ENCODE measurements around the gene GTF3C1. TPM values are rescaled to one million over a fixed set of nuclear protein-coding genes. Genes with fewer than 3 reads are reported as not detected.

GTF3C1 gene
- total RNA-seq, 1 donor from 2014 or later: 106 TPM

GRCh38 chr16:27464626-27465482 lies 84.9 kb downstream of the GTF3C1 start:
- H3K4me1 Mint-ChIP-seq (ENCODE audit: low read depth, unreplicated experiment): no peaks in the 10 kb centered on the region

GRCh38 chr16:27463741-27464591 lies 85.7 kb downstream of the GTF3C1 start:
- peaks cover 3% of the 10 kb centered on the region for H3K9me3 Mint-ChIP-seq (ENCODE audit: unreplicated experiment)
- H3K4me3 Mint-ChIP-seq (ENCODE audit: unreplicated experiment): no peak overlapping the region
- no peaks in the 10 kb centered on the region for H3K4me1 Mint-ChIP-seq (ENCODE audit: low read depth, unreplicated experiment)
- H3K36me3 Mint-ChIP-seq (ENCODE audit: unreplicated experiment): peaks cover 6% of the 10 kb centered on the region
- DNase-seq: no peak
- H3K27me3 Mint-ChIP-seq (ENCODE audit: unreplicated experiment): no peaks in the 10 kb centered on the region
- TF ChIP-seq CTCF (IDR thresholded peaks at IDR 0.05; ENCODE audit: partially characterized antibody, unreplicated experiment): no peak
- no peak overlapping the region for H3K27ac Mint-ChIP-seq (ENCODE audit: unreplicated experiment)

More at GRCh38 chr16:27464626-27465482, 84.9 kb downstream of the GTF3C1 start:
- DNase-seq: no peak
- Mint-ChIP-seq H3K4me3 (ENCODE audit: unreplicated experiment) (no peak overlapping the region), H3K9me3 (ENCODE audit: unreplicated experiment) (peaks cover 3% of the 10 kb centered on the region), H3K27me3 (ENCODE audit: unreplicated experiment) (no peaks in the 10 kb centered on the region), H3K27ac (ENCODE audit: unreplicated experiment) (no peak overlapping the region), H3K36me3 (ENCODE audit: unreplicated experiment) (peaks cover 6% of the 10 kb centered on the region)
- TF ChIP-seq CTCF (IDR thresholded peaks at IDR 0.05; ENCODE audit: partially characterized antibody, unreplicated experiment): no peak

GRCh38 chr16:27462846-27463682 lies 86.6 kb downstream of the GTF3C1 start:
- Mint-ChIP-seq H3K4me1 (ENCODE audit: low read depth, unreplicated experiment) (no peaks in the 10 kb centered on the region), H3K9me3 (ENCODE audit: unreplicated experiment) (peaks cover 3% of the 10 kb centered on the region), H3K36me3 (ENCODE audit: unreplicated experiment) (peaks cover 5% of the 10 kb centered on the region), H3K27me3 (ENCODE audit: unreplicated experiment) (no peaks in the 10 kb centered on the region), H3K4me3 (ENCODE audit: unreplicated experiment) (no peak overlapping the region), H3K27ac (ENCODE audit: unreplicated experiment) (no peak overlapping the region)
- TF ChIP-seq CTCF (IDR thresholded peaks at IDR 0.05; ENCODE audit: partially characterized antibody, unreplicated experiment): no peak
- no peak for DNase-seq

DNA sequence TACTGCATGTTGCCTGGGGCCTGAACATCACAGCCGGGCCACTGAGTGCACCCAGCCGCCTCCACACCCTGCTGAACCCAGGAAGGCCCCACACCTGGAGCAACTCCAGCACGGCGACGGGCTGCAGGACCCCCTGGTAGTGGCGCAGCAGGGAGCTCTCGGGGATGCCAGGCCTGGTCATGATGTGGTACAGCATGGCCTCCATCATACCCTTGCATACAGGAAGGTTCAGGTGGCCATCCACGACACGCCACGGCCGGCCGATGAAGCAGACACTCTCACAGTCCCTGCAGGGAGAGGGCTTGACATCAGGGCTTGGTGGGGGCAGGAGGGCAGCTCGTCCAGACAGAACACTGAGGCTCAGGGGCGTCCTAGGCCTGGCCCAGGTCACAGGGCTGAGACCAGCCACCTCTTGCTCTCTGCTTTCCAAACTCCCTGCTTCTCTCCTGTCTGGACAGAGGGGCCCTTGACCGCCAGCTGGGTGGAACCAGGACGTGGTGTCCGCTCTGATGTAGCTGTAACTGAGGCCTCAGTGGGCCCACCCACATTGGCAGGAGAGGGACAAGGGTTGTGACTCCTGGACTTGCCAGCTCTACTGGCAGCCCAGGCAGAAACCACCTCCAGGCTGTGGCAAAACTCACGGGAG lies 87.4 kb downstream of the GTF3C1 start:
- Mint-ChIP-seq H3K27me3 (ENCODE audit: unreplicated experiment) (no peaks in the 10 kb centered on the region), H3K36me3 (ENCODE audit: unreplicated experiment) (no peaks in the 10 kb centered on the region), H3K27ac (ENCODE audit: unreplicated experiment) (no peak overlapping the region), H3K9me3 (ENCODE audit: unreplicated experiment) (peaks cover 3% of the 10 kb centered on the region), H3K4me1 (ENCODE audit: low read depth, unreplicated experiment) (no peaks in the 10 kb centered on the region), H3K4me3 (ENCODE audit: unreplicated experiment) (no peak overlapping the region)
- no peak for TF ChIP-seq CTCF (IDR thresholded peaks at IDR 0.05; ENCODE audit: partially characterized antibody, unreplicated experiment)
- no peak for DNase-seq
